HepG2 (cell line): ENCODE results near the gene TAF6L. TPM values are rescaled to one million over a fixed set of nuclear protein-coding genes. Genes with fewer than 3 reads are reported as not detected.

ENCODE experiments used
- BRCA1 ChIP-seq: sonication (generic); formaldehyde crosslinking; IDR thresholded peaks from 2 replicates; pipeline ENCODE4 v1.4.0; 2020; ENCODE audit warnings: missing genetic modification reagents
- GTF3A ChIP-seq: sonication (generic); formaldehyde crosslinking; conservative IDR thresholded peaks from 2 replicates; pipeline ENCODE4 v1.4.0; 2020; ENCODE audit warnings: mild to moderate bottlenecking, missing genetic modification reagents
- HNRNPH1 ChIP-seq: fragments of 200-400 bp; formaldehyde crosslinking; optimal IDR thresholded peaks from 2 replicates; pipeline ENCODE3; 2017; ENCODE audit warnings: mild to moderate bottlenecking, low read depth, low read length
- HNRNPL ChIP-seq: fragments of 200-400 bp; formaldehyde crosslinking; IDR thresholded peaks from 2 replicates; pipeline ENCODE4 v1.6.1; 2017; ENCODE audit warnings: mild to moderate bottlenecking, low read depth, low read length
- IRX3 ChIP-seq: sonication (generic); formaldehyde crosslinking; IDR thresholded peaks from 2 replicates; pipeline ENCODE4 v1.8.1; 2023; ENCODE audit warnings: mild to moderate bottlenecking, low read depth, missing genetic modification reagents, borderline replicate concordance
- ISL2 ChIP-seq: sonication (generic); formaldehyde crosslinking; IDR thresholded peaks from 2 replicates; pipeline ENCODE4 v1.5.0; 2020; ENCODE audit warnings: missing genetic modification reagents
- NR2F6 ChIP-seq, 2 experiments: IDR thresholded peaks; 2 replicates each; pipeline ENCODE4 v1.6.1; 2016; ENCODE audit warnings: antibody characterized with exemption in 1 of 2, mild to moderate bottlenecking in 1 of 2
- SALL1 ChIP-seq: sonication (generic); formaldehyde crosslinking; IDR thresholded peaks from 2 replicates; pipeline ENCODE4 v1.8.0; 2022; ENCODE audit warnings: mild to moderate bottlenecking, missing genetic modification reagents
- SCMH1 ChIP-seq: sonication (generic); formaldehyde crosslinking; IDR thresholded peaks from 2 replicates; pipeline ENCODE4 v1.9.0; 2021; ENCODE audit warnings: missing genetic modification reagents, mild to moderate bottlenecking, borderline replicate concordance
- SMAD3 ChIP-seq: sonication (generic); formaldehyde crosslinking; IDR thresholded peaks from 2 replicates; pipeline ENCODE4 v1.4.0; 2020; ENCODE audit warnings: missing genetic modification reagents
- SNAPC2 ChIP-seq: sonication (generic); formaldehyde crosslinking; IDR thresholded peaks from 2 replicates; pipeline ENCODE4 v1.8.1; 2022; ENCODE audit warnings: mild to moderate bottlenecking, missing genetic modification reagents
- SP4 ChIP-seq: sonication (generic); formaldehyde crosslinking; IDR thresholded peaks from 2 replicates; pipeline ENCODE4 v1.8.1; 2023; ENCODE audit warnings: mild to moderate bottlenecking, missing genetic modification reagents
- TBX2 ChIP-seq: sonication (generic); formaldehyde crosslinking; IDR thresholded peaks from 2 replicates; pipeline ENCODE4 v1.5.0; 2020; ENCODE audit warnings: missing genetic modification reagents, mild to moderate bottlenecking, borderline replicate concordance
- ZNF251 ChIP-seq: sonication (generic); formaldehyde crosslinking; IDR thresholded peaks from 2 replicates; pipeline ENCODE4 v1.9.0; 2021; ENCODE audit warnings: mild to moderate bottlenecking, missing genetic modification reagents
- ZNF282 ChIP-seq: fragments of 450-650 bp; IDR thresholded peaks from 2 replicates; pipeline ENCODE4 v1.6.1; 2018; ENCODE audit not compliant: partially characterized antibody
- ZNF549 ChIP-seq: sonication (generic); formaldehyde crosslinking; IDR thresholded peaks from 2 replicates; pipeline ENCODE4 v1.5.0; 2020; ENCODE audit warnings: missing genetic modification reagents
- polyA plus RNA-seq, 8 experiments: library from polyadenylated mRNA; depleted of rRNA in 3 of 8; stranded (reverse) in 7 of 8; unstranded in 1 of 8; fragments of >200 nt; fragmentation: Illumina TruSeq in 4 of 8; extraction: Trizol in 4 of 8; gene quantifications; 2 replicates each; pipeline versions ENCODE4 v1.2.1 to v1.2.3, GENCODE V29; 2011 to 2016; ENCODE audit warnings: low read depth in 4 of 8, missing spikeins in 1 of 8, mixed read lengths in 1 of 8; ENCODE audit not compliant: insufficient read depth in 1 of 8
- total RNA-seq, 5 experiments: library from RNA; depleted of rRNA; stranded (reverse); fragments of >200 nt; fragmentation: Illumina TruSeq; extraction: Trizol; gene quantifications; 2 replicates each; pipeline ENCODE4 v1.2.3, GENCODE V29; 2016; ENCODE audit warnings: low read depth in 1 of 5
- TF ChIP-seq, protein P1 (sequence below): sonication (generic); formaldehyde crosslinking; IDR thresholded peaks from 2 replicates; pipeline ENCODE4 v1.5.1; 2020; ENCODE audit warnings: mild to moderate bottlenecking, missing genetic modification reagents, moderate library complexity
- TF ChIP-seq, protein P2 (sequence below): sonication (generic); formaldehyde crosslinking; IDR thresholded peaks from 2 replicates; pipeline ENCODE4 v1.4.0; 2020; ENCODE audit warnings: missing genetic modification reagents, borderline replicate concordance
- TF ChIP-seq, protein P3 (sequence below): IDR thresholded peaks from 2 replicates; pipeline ENCODE4 v1.6.1; 2016
- TF ChIP-seq, protein P4 (sequence below): sonication (generic); formaldehyde crosslinking; IDR thresholded peaks from 2 replicates; pipeline ENCODE4 v1.5.1; 2020; ENCODE audit warnings: missing genetic modification reagents, mild to moderate bottlenecking, borderline replicate concordance

TAF6L gene
- total and polyA plus RNA-seq, 2 of the 13 experiments (the other 11 are each of a cell fraction or from before 2014, with no cell fraction given) = 12.6 to 19.4 TPM

DNA sequence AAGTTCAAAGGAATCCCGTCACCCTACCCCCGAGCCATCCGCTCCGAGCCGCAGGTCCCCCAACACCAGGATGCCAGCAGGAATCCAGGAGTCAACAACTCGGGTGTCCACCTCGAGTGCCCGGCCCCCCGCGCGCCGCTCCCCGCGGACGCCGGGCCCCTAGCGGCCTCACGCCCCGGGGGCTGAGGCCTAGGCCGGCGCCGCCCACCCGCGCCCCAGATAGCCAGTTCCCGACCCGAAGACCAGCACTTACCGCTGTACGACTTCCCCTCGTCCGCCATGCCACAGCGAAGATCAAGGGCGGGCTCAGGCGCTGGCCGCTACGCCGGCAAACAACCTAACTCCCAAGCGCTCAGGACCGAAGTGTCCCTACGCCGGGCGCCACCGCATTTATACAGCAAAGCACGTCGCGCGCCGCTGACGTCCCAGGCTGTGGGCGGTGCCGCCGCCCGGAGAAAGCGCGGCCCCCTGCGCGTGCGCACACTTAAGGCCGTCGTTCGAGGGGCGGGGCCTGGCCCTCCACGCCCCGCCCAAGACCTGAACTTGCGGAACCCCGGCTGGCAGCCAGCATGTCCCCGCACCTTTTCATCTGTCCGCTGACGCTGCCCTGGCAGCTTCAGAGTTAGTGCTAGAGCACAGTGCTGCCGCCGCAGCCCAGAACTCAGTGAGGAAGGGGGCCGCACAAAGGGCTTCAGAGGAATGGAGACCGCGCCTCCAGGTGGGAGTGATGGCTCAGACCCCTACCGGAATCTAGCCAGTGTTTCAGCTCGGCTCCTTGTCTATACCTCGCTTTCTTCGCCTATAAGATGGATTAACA lies 34.1 kb downstream of the TAF6L start, which contains the start of gene NXF1 (continued):
- TF ChIP-seq, protein P1, sequence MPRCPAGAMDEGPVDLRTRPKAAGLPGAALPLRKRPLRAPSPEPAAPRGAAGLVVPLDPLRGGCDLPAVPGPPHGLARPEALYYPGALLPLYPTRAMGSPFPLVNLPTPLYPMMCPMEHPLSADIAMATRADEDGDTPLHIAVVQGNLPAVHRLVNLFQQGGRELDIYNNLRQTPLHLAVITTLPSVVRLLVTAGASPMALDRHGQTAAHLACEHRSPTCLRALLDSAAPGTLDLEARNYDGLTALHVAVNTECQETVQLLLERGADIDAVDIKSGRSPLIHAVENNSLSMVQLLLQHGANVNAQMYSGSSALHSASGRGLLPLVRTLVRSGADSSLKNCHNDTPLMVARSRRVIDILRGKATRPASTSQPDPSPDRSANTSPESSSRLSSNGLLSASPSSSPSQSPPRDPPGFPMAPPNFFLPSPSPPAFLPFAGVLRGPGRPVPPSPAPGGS (CRISPR knock-in tag) = peak; percentile 51; the same call in 1 of the 2 replicates
- no peak for TF ChIP-seq SNAPC2 (CRISPR knock-in tag)
- TF ChIP-seq GTF3A (CRISPR knock-in tag) = peak; percentile 63; the same call in 1 of the 2 replicates
- peak; percentile 91 for TF ChIP-seq SMAD3 (CRISPR knock-in tag)
- TF ChIP-seq, protein P2, sequence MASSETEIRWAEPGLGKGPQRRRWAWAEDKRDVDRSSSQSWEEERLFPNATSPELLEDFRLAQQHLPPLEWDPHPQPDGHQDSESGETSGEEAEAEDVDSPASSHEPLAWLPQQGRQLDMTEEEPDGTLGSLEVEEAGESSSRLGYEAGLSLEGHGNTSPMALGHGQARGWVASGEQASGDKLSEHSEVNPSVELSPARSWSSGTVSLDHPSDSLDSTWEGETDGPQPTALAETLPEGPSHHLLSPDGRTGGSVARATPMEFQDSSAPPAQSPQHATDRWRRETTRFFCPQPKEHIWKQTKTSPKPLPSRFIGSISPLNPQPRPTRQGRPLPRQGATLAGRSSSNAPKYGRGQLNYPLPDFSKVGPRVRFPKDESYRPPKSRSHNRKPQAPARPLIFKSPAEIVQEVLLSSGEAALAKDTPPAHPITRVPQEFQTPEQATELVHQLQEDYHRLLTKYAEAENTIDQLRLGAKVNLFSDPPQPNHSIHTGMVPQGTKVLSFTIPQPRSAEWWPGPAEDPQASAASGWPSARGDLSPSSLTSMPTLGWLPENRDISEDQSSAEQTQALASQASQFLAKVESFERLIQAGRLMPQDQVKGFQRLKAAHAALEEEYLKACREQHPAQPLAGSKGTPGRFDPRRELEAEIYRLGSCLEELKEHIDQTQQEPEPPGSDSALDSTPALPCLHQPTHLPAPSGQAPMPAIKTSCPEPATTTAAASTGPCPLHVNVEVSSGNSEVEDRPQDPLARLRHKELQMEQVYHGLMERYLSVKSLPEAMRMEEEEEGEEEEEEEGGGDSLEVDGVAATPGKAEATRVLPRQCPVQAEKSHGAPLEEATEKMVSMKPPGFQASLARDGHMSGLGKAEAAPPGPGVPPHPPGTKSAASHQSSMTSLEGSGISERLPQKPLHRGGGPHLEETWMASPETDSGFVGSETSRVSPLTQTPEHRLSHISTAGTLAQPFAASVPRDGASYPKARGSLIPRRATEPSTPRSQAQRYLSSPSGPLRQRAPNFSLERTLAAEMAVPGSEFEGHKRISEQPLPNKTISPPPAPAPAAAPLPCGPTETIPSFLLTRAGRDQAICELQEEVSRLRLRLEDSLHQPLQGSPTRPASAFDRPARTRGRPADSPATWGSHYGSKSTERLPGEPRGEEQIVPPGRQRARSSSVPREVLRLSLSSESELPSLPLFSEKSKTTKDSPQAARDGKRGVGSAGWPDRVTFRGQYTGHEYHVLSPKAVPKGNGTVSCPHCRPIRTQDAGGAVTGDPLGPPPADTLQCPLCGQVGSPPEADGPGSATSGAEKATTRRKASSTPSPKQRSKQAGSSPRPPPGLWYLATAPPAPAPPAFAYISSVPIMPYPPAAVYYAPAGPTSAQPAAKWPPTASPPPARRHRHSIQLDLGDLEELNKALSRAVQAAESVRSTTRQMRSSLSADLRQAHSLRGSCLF (CRISPR knock-in tag) = no peak
- peak; percentile 82; the same call in 1 of the 2 replicates for TF ChIP-seq BRCA1 (CRISPR knock-in tag)
- TF ChIP-seq ZNF549 = 0 out of 2 replicates have a peak, but pooled peaks have one; percentile 26
- TF ChIP-seq, protein P3, sequence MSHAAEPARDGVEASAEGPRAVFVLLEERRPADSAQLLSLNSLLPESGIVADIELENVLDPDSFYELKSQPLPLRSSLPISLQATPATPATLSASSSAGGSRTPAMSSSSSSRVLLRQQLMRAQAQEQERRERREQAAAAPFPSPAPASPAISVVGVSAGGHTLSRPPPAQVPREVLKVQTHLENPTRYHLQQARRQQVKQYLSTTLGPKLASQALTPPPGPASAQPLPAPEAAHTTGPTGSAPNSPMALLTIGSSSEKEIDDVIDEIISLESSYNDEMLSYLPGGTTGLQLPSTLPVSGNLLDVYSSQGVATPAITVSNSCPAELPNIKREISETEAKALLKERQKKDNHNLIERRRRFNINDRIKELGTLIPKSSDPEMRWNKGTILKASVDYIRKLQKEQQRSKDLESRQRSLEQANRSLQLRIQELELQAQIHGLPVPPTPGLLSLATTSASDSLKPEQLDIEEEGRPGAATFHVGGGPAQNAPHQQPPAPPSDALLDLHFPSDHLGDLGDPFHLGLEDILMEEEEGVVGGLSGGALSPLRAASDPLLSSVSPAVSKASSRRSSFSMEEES (CRISPR knock-in tag) = peak; percentile 75
- TF ChIP-seq IRX3 (CRISPR knock-in tag) = peak; percentile 63; the same call in 1 of the 2 replicates
- TF ChIP-seq SCMH1 = no peak
- peak; percentile 81; the same call in 1 of the 2 replicates for TF ChIP-seq ISL2
- TF ChIP-seq ZNF282 = no peak
- peak; percentile 97 for TF ChIP-seq SP4 (CRISPR knock-in tag)
- no peak for TF ChIP-seq HNRNPH1
- TF ChIP-seq NR2F6 (IDR thresholded peaks at IDR 0.05) = no peak
- peak; percentile 32; the same call in 1 of the 2 replicates for TF ChIP-seq NR2F6 (CRISPR knock-in tag; IDR thresholded peaks at IDR 0.05)
- TF ChIP-seq TBX2 (CRISPR knock-in tag) = peak; percentile 83
- TF ChIP-seq HNRNPL = 0 out of 2 replicates have a peak, but pooled peaks have one; percentile 55
- peak; percentile 92 for TF ChIP-seq SALL1
- 0 out of 2 replicates have a peak, but pooled peaks have one; percentile 34 for TF ChIP-seq ZNF251 (CRISPR knock-in tag)
- TF ChIP-seq, protein P4, sequence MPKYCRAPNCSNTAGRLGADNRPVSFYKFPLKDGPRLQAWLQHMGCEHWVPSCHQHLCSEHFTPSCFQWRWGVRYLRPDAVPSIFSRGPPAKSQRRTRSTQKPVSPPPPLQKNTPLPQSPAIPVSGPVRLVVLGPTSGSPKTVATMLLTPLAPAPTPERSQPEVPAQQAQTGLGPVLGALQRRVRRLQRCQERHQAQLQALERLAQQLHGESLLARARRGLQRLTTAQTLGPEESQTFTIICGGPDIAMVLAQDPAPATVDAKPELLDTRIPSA (CRISPR knock-in tag) = 0 out of 2 replicates have a peak, but pooled peaks have one; percentile 32
